ENCODE results near the gene MSANTD1.

Gene MSANTD1

GRCh38 chr4:3246458-3247398, 2.2 kb upstream of the MSANTD1 start:
- no peak for FAIRE-seq
- DNase-seq (ENCODE audit: insufficient read length, low spot score): no peak

GRCh38 chr4:3247399-3248177, 1.4 kb upstream of the MSANTD1 start:
- FAIRE-seq: no peak
- no peak for DNase-seq (ENCODE audit: insufficient read length, low spot score)

GRCh38 chr4:3248178-3248480, 830 bp upstream of the MSANTD1 start:
- no peak for DNase-seq (ENCODE audit: insufficient read length, low spot score)
- FAIRE-seq: no peak

GRCh38 chr4:3249711-3250437, 915 bp downstream of the MSANTD1 start:
- FAIRE-seq (no peak), DNase-seq (ENCODE audit: insufficient read length, low spot score) (no peak)

- no peak for FAIRE-seq
- DNase-seq (ENCODE audit: insufficient read length, low spot score): no peak
These were observed 1.5 kb downstream of the MSANTD1 start for GRCh38 chr4:3250438-3250955.

GRCh38 chr4:3250956-3251690, 2.2 kb downstream of the MSANTD1 start:
- no peak for DNase-seq (ENCODE audit: insufficient read length, low spot score)
- no peak for FAIRE-seq

- FAIRE-seq (no peak), DNase-seq (ENCODE audit: insufficient read length, low spot score) (no peak)
These were observed 2.9 kb downstream of the MSANTD1 start for GRCh38 chr4:3251691-3252479.

GRCh38 chr4:3252480-3252828, 3.5 kb downstream of the MSANTD1 start:
- DNase-seq (ENCODE audit: insufficient read length, low spot score) (no peak), FAIRE-seq (no peak)

- DNase-seq (ENCODE audit: insufficient read length, low spot score) (no peak), FAIRE-seq (no peak)
These were observed 4.1 kb downstream of the MSANTD1 start for GRCh38 chr4:3252831-3253641.

GRCh38 chr4:3253808-3254207, 4.8 kb downstream of the MSANTD1 start:
- no peak for FAIRE-seq

GRCh38 chr4:3254302-3255131, 5.6 kb downstream of the MSANTD1 start:
- FAIRE-seq (no peak), DNase-seq (ENCODE audit: insufficient read length, low spot score) (no peak)

More at GRCh38 chr4:3253808-3254207, 4.8 kb downstream of the MSANTD1 start:
- DNase-seq (ENCODE audit: insufficient read length, low spot score): no peak

- FAIRE-seq (no peak), DNase-seq (ENCODE audit: insufficient read length, low spot score) (no peak)
These were observed 6.7 kb downstream of the MSANTD1 start for GRCh38 chr4:3255611-3256186.

- no peak for FAIRE-seq
These were observed 7.5 kb downstream of the MSANTD1 start for GRCh38 chr4:3256230-3257102.

GRCh38 chr4:3257103-3257555, 8.2 kb downstream of the MSANTD1 start:
- FAIRE-seq: no peak
- no peak for DNase-seq (ENCODE audit: insufficient read length, low spot score)

More at GRCh38 chr4:3256230-3257102, 7.5 kb downstream of the MSANTD1 start:
- DNase-seq (ENCODE audit: insufficient read length, low spot score): no peak

- no peak for FAIRE-seq
- no peak for DNase-seq (ENCODE audit: insufficient read length, low spot score)
These were observed 8.9 kb downstream of the MSANTD1 start for GRCh38 chr4:3257556-3258482.
